Panc1 (cell line): ENCODE results near the gene IDI1.

Source experiments
- POLR2AphosphoS5 ChIP-seq: IDR thresholded peaks from 2 replicates; pipeline ENCODE4 v1.6.1; 2012; ENCODE audit warnings: mild to moderate bottlenecking, low read depth, low read length, moderate library complexity
- SIN3A ChIP-seq: IDR thresholded peaks from 2 replicates; pipeline ENCODE4 v1.6.1; 2012; ENCODE audit warnings: low read depth, mild to moderate bottlenecking, low read length, moderate library complexity, borderline replicate concordance; ENCODE audit not compliant: insufficient read depth
- TCF7L2 ChIP-seq: IDR thresholded peaks from 2 replicates; pipeline ENCODE4 v1.6.1; 2011; ENCODE audit warnings: mild to moderate bottlenecking, low read depth, low read length, inconsistent platforms
- TF ChIP-seq, protein P1 (sequence below): fragments of 450-650 bp; IDR thresholded peaks from 2 replicates; pipeline ENCODE4 v1.5.1; 2017; ENCODE audit warnings: mild to moderate bottlenecking
- TF ChIP-seq, protein P2 (sequence below), 2 experiments: IDR thresholded peaks; 2 replicates each; pipeline ENCODE4 v1.6.1; 2011 to 2012; ENCODE audit warnings: low read depth in 2 of 2, control low read depth in 1 of 2, low read length in 1 of 2, mild to moderate bottlenecking in 1 of 2, moderate library complexity in 1 of 2; ENCODE audit not compliant: insufficient read depth in 1 of 2

DNA sequence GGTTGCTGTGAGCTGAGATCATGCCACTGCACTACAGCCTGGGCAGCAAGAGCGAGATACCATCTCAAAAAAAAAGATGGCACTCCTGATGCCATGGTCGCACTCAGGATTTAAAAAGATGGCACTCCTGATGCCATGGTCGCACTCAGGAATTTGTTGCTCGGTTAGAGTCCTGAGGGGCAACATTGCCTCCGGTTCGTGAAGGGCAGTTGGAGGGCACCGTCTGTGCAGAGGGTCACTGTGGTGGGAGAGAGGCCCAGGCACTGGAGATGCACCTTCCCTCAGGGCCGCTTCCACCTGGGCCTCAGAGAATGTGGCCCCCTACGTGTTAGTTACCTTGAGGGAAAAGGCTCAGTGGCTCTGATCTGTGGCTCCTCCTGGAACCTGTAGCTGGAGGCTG, 42.3 kb downstream of the IDI1 start:
- TF ChIP-seq POLR2AphosphoS5, result no peak
- TF ChIP-seq, protein P1, sequence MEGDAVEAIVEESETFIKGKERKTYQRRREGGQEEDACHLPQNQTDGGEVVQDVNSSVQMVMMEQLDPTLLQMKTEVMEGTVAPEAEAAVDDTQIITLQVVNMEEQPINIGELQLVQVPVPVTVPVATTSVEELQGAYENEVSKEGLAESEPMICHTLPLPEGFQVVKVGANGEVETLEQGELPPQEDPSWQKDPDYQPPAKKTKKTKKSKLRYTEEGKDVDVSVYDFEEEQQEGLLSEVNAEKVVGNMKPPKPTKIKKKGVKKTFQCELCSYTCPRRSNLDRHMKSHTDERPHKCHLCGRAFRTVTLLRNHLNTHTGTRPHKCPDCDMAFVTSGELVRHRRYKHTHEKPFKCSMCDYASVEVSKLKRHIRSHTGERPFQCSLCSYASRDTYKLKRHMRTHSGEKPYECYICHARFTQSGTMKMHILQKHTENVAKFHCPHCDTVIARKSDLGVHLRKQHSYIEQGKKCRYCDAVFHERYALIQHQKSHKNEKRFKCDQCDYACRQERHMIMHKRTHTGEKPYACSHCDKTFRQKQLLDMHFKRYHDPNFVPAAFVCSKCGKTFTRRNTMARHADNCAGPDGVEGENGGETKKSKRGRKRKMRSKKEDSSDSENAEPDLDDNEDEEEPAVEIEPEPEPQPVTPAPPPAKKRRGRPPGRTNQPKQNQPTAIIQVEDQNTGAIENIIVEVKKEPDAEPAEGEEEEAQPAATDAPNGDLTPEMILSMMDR, result no peak
- TF ChIP-seq, protein P2, sequence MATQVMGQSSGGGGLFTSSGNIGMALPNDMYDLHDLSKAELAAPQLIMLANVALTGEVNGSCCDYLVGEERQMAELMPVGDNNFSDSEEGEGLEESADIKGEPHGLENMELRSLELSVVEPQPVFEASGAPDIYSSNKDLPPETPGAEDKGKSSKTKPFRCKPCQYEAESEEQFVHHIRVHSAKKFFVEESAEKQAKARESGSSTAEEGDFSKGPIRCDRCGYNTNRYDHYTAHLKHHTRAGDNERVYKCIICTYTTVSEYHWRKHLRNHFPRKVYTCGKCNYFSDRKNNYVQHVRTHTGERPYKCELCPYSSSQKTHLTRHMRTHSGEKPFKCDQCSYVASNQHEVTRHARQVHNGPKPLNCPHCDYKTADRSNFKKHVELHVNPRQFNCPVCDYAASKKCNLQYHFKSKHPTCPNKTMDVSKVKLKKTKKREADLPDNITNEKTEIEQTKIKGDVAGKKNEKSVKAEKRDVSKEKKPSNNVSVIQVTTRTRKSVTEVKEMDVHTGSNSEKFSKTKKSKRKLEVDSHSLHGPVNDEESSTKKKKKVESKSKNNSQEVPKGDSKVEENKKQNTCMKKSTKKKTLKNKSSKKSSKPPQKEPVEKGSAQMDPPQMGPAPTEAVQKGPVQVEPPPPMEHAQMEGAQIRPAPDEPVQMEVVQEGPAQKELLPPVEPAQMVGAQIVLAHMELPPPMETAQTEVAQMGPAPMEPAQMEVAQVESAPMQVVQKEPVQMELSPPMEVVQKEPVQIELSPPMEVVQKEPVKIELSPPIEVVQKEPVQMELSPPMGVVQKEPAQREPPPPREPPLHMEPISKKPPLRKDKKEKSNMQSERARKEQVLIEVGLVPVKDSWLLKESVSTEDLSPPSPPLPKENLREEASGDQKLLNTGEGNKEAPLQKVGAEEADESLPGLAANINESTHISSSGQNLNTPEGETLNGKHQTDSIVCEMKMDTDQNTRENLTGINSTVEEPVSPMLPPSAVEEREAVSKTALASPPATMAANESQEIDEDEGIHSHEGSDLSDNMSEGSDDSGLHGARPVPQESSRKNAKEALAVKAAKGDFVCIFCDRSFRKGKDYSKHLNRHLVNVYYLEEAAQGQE (IDR thresholded peaks at IDR 0.05; ENCODE audit: insufficient read depth in 1 of 2, low read depth in 2 of 2, low read length in 1 of 2), result no peak
- no peak for TF ChIP-seq TCF7L2
- no peak for TF ChIP-seq SIN3A
